Trophoblast cell (in vitro differentiated cells and primary cell): ENCODE measurements around the gene LMBR1L.
A peak's percentile ranks its signal among the peaks of the same experiment; 100 is the strongest.

ENCODE experiments used
- DNase-seq, 2 donors: peaks; one replicate each; pipeline ENCODE4 v3.0.0-alpha.2; 2016
- H2AFZ ChIP-seq: 2 replicates; pipeline ENCODE4 v1.6.1; 2013; ENCODE audit warnings: low read length, moderate library complexity, mild to moderate bottlenecking; ENCODE audit not compliant: insufficient read depth, poor library complexity
- H2AK5ac ChIP-seq: 2 replicates; pipeline ENCODE4 v1.6.1; 2013; ENCODE audit warnings: mild to moderate bottlenecking, low read length
- H2BK120ac ChIP-seq: 2 replicates; pipeline ENCODE4 v1.6.1; 2013; ENCODE audit warnings: low read length, mild to moderate bottlenecking, moderate library complexity; ENCODE audit not compliant: insufficient read depth, poor library complexity
- H2BK12ac ChIP-seq: 2 replicates; pipeline ENCODE4 v1.6.1; 2013; ENCODE audit warnings: mild to moderate bottlenecking, low read length, moderate library complexity
- H2BK5ac ChIP-seq: 2 replicates; pipeline ENCODE4 v1.6.1; 2013; ENCODE audit warnings: low read length, low read depth, moderate library complexity, mild to moderate bottlenecking; ENCODE audit not compliant: poor library complexity
- H3K14ac ChIP-seq: 2 replicates; pipeline ENCODE4 v1.6.1; 2013; ENCODE audit warnings: mild to moderate bottlenecking, low read length
- H3K18ac ChIP-seq: 2 replicates; pipeline ENCODE4 v1.6.1; 2013; ENCODE audit warnings: mild to moderate bottlenecking, low read length
- H3K23ac ChIP-seq: 2 replicates; pipeline ENCODE4 v1.6.1; 2013; ENCODE audit warnings: low read length
- H3K27ac ChIP-seq: 2 replicates; pipeline ENCODE4 v1.5.1; 2013; ENCODE audit warnings: low read depth, mild to moderate bottlenecking, inconsistent platforms, low read length, moderate library complexity
- H3K27me3 ChIP-seq: 2 replicates; pipeline ENCODE4 v1.6.1; 2013; ENCODE audit warnings: inconsistent platforms, mild to moderate bottlenecking, low read length, moderate library complexity; ENCODE audit not compliant: insufficient read depth
- H3K36me3 ChIP-seq, 2 experiments: 1 replicate in 1 of 2; 2 replicates in 1 of 2; pipeline ENCODE4 v1.6.1; 2013; ENCODE audit warnings: low read length in 2 of 2, mild to moderate bottlenecking in 2 of 2, moderate library complexity in 1 of 2; ENCODE audit not compliant: insufficient read depth in 2 of 2, control insufficient read depth in 1 of 2
- H3K4ac ChIP-seq: 2 replicates; pipeline ENCODE4 v1.6.1; 2013; ENCODE audit warnings: low read depth, mild to moderate bottlenecking, low read length, moderate library complexity
- H3K4me1 ChIP-seq, 2 experiments: 1 replicate in 1 of 2; 2 replicates in 1 of 2; pipeline ENCODE4 v1.6.1; 2013; ENCODE audit warnings: low read length in 2 of 2, mild to moderate bottlenecking in 2 of 2, moderate library complexity in 1 of 2; ENCODE audit not compliant: insufficient read depth in 2 of 2, control insufficient read depth in 1 of 2
- H3K4me2 ChIP-seq: 2 replicates; pipeline ENCODE4 v1.6.1; 2013; ENCODE audit warnings: inconsistent platforms, mild to moderate bottlenecking, low read length, moderate library complexity
- H3K4me3 ChIP-seq: 2 replicates; pipeline ENCODE4 v1.5.1; 2013; ENCODE audit warnings: mild to moderate bottlenecking, low read depth, low read length, inconsistent platforms
- H3K79me1 ChIP-seq: one replicate; pipeline ENCODE4 v1.6.1; 2013; ENCODE audit warnings: low read length
- H3K79me2 ChIP-seq: 2 replicates; pipeline ENCODE4 v1.6.1; 2013; ENCODE audit warnings: low read length, mild to moderate bottlenecking; ENCODE audit not compliant: control insufficient read depth, insufficient read depth, poor library complexity
- H3K9ac ChIP-seq: 2 replicates; pipeline ENCODE4 v1.6.1; 2013; ENCODE audit warnings: mild to moderate bottlenecking, low read length
- H3K9me3 ChIP-seq: 2 replicates; pipeline ENCODE4 v1.6.1; 2013; ENCODE audit warnings: low read depth, mild to moderate bottlenecking, control low read depth, inconsistent platforms, low read length; ENCODE audit not compliant: insufficient read depth
- H4K12ac ChIP-seq: 2 replicates; pipeline ENCODE4 v1.6.1; 2013; ENCODE audit warnings: low read depth, mild to moderate bottlenecking, low read length, moderate library complexity
- H4K8ac ChIP-seq: 2 replicates; pipeline ENCODE4 v1.6.1; 2013; ENCODE audit warnings: low read depth, mild to moderate bottlenecking, low read length, moderate library complexity
- H4K91ac ChIP-seq: one replicate; pipeline ENCODE4 v1.6.1; 2013; ENCODE audit warnings: low read depth, mild to moderate bottlenecking, low read length, moderate library complexity
- WGBS: extraction: QIAGEN DNeasy Blood & Tissue Kit; methylation state at CpG from one replicate; pipeline ENCODE4 v1.1.7; 2013; ENCODE audit warnings: missing lambda C conversion rate; ENCODE audit not compliant: insufficient read length, insufficient coverage; ENCODE audit errors: extremely low coverage; 5-methylcytosine and 5-hydroxymethylcytosine counted together

LMBR1L gene

DNA sequence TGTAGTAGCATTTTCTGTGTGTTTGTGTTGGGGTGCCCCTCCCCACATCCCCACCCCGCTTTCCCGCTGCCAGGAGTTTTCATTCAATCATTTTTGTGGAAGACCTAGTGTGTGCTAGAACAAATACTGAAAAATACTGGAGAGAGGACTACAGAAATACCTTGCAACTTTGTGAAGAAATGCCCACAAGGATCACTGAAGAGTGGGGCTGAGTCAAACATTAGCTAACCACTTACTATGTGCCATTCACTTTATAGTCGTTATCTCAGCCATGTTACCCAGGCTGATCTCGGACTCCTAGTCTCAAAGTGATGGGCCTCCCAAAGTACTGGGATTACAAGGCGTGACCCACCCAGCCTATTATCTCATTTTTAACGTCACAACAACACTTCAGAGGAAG is 559 bp upstream of the LMBR1L start:
- H3K18ac ChIP-seq, result no peak overlapping the region
- H2BK120ac ChIP-seq, result no peak overlapping the region
- no peak overlapping the region for H2AK5ac ChIP-seq
- H3K4me1 ChIP-seq, result peaks cover 9 to 12% of the 10 kb centered on the region in 2 experiments
- DNase-seq, result no peak
- no peak overlapping the region for H3K4me3 ChIP-seq
- H3K27me3 ChIP-seq, result no peaks in the 10 kb centered on the region
- no peak overlapping the region for H4K12ac ChIP-seq
- H3K9me3 ChIP-seq, result no peaks in the 10 kb centered on the region
- peak overlapping the region; percentile 64 for H2AFZ ChIP-seq
- no peak overlapping the region for H2BK12ac ChIP-seq
- H3K36me3 ChIP-seq, result peaks cover 5 to 7% of the 10 kb centered on the region in 2 experiments
- H3K23ac ChIP-seq, result no peak overlapping the region
- peak overlapping the region; percentile 71 for H3K4me2 ChIP-seq
- H2BK5ac ChIP-seq, result no peak overlapping the region
- WGBS, result no CpG with 5 or more reads among the region's 6 CpGs
- H4K91ac ChIP-seq, result no peak overlapping the region
- H4K8ac ChIP-seq, result peak overlapping the region; percentile 59
- H3K79me2 ChIP-seq, result peaks cover 5% of the 10 kb centered on the region
- H3K14ac ChIP-seq, result no peak overlapping the region
- peaks cover 7% of the 10 kb centered on the region for H3K79me1 ChIP-seq
- no peak overlapping the region for H3K4ac ChIP-seq
- no peak overlapping the region for H3K9ac ChIP-seq
- no peak overlapping the region for H3K27ac ChIP-seq

DNA sequence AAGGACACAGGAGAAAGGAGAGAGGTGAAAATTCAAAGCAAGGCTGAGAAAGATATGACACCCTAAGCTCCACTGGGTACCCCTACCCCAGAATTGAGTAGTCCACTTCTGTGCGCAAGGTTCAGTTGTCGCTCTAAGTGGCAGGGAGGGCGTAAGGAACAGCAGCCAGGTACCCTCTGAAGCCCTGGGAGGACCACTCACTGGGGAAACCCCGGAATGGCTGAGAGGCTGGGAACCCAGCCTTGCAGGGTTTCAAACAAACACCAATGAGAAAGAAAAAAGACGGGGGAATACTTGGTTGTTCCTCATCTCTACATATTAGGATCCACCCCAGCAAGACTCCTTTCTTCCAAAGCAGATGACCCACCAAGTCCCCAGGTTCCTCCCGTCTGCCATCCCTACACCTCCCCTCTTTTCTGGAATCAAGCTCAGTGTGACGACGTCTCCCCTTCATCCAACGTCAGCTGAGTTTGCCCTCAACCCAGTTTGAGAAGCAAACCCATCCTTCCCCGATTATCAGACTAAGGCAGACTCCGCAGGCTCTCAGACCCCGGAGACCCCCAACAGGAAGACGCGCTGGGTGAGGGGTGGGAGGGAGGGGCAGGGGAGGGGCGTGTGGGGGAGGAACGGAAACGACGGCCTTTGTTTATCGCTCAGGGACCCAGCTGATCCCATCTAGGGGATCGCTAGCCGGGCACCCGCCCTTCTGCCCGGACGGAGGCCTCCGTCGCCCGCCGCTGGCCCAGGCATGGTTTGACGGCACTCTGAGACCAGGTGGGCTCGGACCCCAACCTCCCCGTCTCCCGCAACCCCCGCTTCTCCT is 795 bp downstream of the LMBR1L start:
- H3K4me2 ChIP-seq, result peak overlapping the region; percentile 74
- WGBS, result no CpG with 5 or more reads among the region's 33 CpGs
- H4K12ac ChIP-seq, result peak overlapping the region; percentile 87
- peaks cover 15 to 16% of the 10 kb centered on the region in 2 experiments for H3K4me1 ChIP-seq
- peak overlapping the region; percentile 95 for H3K14ac ChIP-seq
- peak overlapping the region; percentile 81 for H2AK5ac ChIP-seq
- H3K79me1 ChIP-seq, result peaks cover 7% of the 10 kb centered on the region
- H2AFZ ChIP-seq, result peak overlapping the region; percentile 33
- H3K27ac ChIP-seq, result peak overlapping the region; percentile 62
- peak overlapping the region; percentile 87 for H2BK5ac ChIP-seq
- peaks cover 5% of the 10 kb centered on the region for H3K79me2 ChIP-seq
- no peak for DNase-seq
- H3K27me3 ChIP-seq, result no peaks in the 10 kb centered on the region
- no peaks in the 10 kb centered on the region for H3K9me3 ChIP-seq
- peak overlapping the region; percentile 97 for H4K91ac ChIP-seq
- peak overlapping the region; percentile 93 for H3K4ac ChIP-seq
- peak overlapping the region; percentile 88 for H3K4me3 ChIP-seq
- H3K18ac ChIP-seq, result peak overlapping the region; percentile 96
- H3K9ac ChIP-seq, result peak overlapping the region; percentile 71
- H2BK120ac ChIP-seq, result peak overlapping the region; percentile 88
- H3K23ac ChIP-seq, result no peak overlapping the region
- peak overlapping the region; percentile 67 for H4K8ac ChIP-seq
- H2BK12ac ChIP-seq, result no peak overlapping the region
- peaks cover 8 to 18% of the 10 kb centered on the region in 2 experiments for H3K36me3 ChIP-seq

DNA sequence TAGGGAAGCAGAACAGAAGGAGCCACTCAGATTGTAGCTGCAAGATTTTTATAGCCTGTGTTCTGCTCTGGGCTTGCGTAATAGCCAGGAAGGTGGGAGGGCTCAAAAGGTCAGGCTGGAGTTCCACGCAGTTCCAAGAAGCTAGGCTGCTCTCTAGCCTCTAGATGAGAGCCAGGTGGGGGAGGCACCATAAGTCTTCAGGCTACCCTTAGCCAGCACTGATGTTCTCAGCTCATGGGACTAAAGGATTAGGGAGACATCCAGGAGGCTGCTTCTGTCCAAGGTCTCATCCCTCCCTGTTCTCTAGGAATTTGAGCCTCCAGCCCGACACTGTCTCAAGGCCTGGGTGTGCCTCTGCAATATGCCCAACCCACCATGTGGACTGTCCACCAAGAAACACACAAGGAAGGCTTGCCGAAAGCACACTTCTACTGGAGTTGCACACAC is 1.7 kb downstream of the LMBR1L start:
- peak overlapping the region; percentile 74 for H3K4me2 ChIP-seq

DNA sequence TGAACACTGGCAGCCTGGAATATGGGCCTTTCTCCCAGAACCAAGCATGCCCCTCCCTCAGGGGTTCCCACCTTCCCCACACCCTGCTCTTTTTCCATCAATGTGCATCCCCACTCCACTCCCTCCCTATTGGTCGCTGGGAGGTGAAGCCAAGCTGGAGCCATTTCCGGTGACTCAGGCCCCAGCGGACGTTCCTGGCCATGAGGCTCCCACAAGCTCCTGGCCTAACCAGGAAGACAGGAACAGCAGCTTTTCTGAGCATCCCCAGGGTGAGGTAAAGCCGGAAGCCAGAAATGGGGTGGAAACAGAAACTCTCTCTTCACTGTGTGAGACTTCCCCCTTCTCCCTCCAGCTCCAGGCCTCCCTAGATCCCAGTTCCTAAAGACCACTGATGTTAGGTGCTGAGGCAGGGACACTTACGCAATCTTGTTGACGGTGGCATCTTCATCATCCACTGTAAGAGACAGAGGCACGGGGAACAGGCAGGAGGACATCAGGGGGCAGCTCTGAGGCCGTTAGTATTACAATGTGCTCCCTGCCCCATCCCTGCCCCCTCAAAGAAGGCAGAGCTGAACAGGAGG is 5.1 kb downstream of the LMBR1L start:
- H3K27ac ChIP-seq, result no peak overlapping the region
- H3K18ac ChIP-seq, result no peak overlapping the region
- no peak overlapping the region for H2AK5ac ChIP-seq
- H3K79me1 ChIP-seq, result peaks cover 7% of the 10 kb centered on the region
- no CpG with 5 or more reads among the region's 9 CpGs for WGBS
- no peak overlapping the region for H3K9ac ChIP-seq
- H3K23ac ChIP-seq, result no peak overlapping the region
- no peaks in the 10 kb centered on the region for H3K27me3 ChIP-seq
- H3K4me3 ChIP-seq, result no peak overlapping the region
- H3K9me3 ChIP-seq, result peaks cover 2% of the 10 kb centered on the region
- no peak overlapping the region for H3K4me2 ChIP-seq
- H2AFZ ChIP-seq, result no peak overlapping the region
- no peak overlapping the region for H3K14ac ChIP-seq
- H2BK5ac ChIP-seq, result no peak overlapping the region
- H2BK12ac ChIP-seq, result no peak overlapping the region
- H3K36me3 ChIP-seq, result peaks cover 42 to 58% of the 10 kb centered on the region in 2 experiments
- H3K4me1 ChIP-seq, result peaks cover 15 to 16% of the 10 kb centered on the region in 2 experiments
- H3K4ac ChIP-seq, result no peak overlapping the region
- no peak overlapping the region for H4K8ac ChIP-seq
- DNase-seq, result peak; percentile 23 to 58
- no peak overlapping the region for H2BK120ac ChIP-seq
- no peak overlapping the region for H4K91ac ChIP-seq
- H4K12ac ChIP-seq, result no peak overlapping the region
- peaks cover 5% of the 10 kb centered on the region for H3K79me2 ChIP-seq

More for the DNA sequence above, 1.7 kb downstream of the LMBR1L start:
- no peak overlapping the region for H2AFZ ChIP-seq
- no peak overlapping the region for H3K4ac ChIP-seq
- no peak overlapping the region for H3K4me3 ChIP-seq
- H3K18ac ChIP-seq, result no peak overlapping the region
- H3K9me3 ChIP-seq, result no peaks in the 10 kb centered on the region
- no peak overlapping the region for H4K91ac ChIP-seq
- H3K79me1 ChIP-seq, result peaks cover 7% of the 10 kb centered on the region
- no peak overlapping the region for H3K27ac ChIP-seq
- H3K27me3 ChIP-seq, result no peaks in the 10 kb centered on the region
- H2BK12ac ChIP-seq, result no peak overlapping the region
- H3K4me1 ChIP-seq, result peaks cover 15 to 16% of the 10 kb centered on the region in 2 experiments
- no peak overlapping the region for H3K23ac ChIP-seq
- no peak overlapping the region for H3K14ac ChIP-seq
- no peak overlapping the region for H2AK5ac ChIP-seq
- DNase-seq, result peak; percentile 58 to 66
- no peak overlapping the region for H4K8ac ChIP-seq
- no peak overlapping the region for H4K12ac ChIP-seq
- H3K9ac ChIP-seq, result no peak overlapping the region
- peaks cover 15 to 26% of the 10 kb centered on the region in 2 experiments for H3K36me3 ChIP-seq
- peaks cover 5% of the 10 kb centered on the region for H3K79me2 ChIP-seq
- no peak overlapping the region for H2BK5ac ChIP-seq
- H2BK120ac ChIP-seq, result no peak overlapping the region
- WGBS, result no CpG with 5 or more reads among the region's 4 CpGs
